GM12891 (cell line): ENCODE measurements around the gene CDIPT. TPM values are rescaled to one million over a fixed set of nuclear protein-coding genes. Genes with fewer than 3 reads are reported as not detected.
"Not testable (repeated sequence)": the region's sequence is repeated elsewhere in the genome, so short reads cannot be mapped to it uniquely, and the experiment has no call there.

Source experiments
- DNase-seq: peaks from one replicate; pipeline ENCODE4 v3.0.0; 2011; ENCODE audit warnings: low spot score; ENCODE audit not compliant: insufficient read length
- FAIRE-seq: peaks from 2 replicates; lab custom pipeline; 2011; peaks lifted over from hg19 to GRCh38; lab: Jason Lieb, UNC
- PAX5 ChIP-seq: IDR thresholded peaks from 2 replicates; pipeline ENCODE4 v1.6.1; 2011; ENCODE audit warnings: low read length, moderate library complexity, mild to moderate bottlenecking; ENCODE audit not compliant: insufficient read depth, severe bottlenecking
- POLR2A ChIP-seq: IDR thresholded peaks from 2 replicates; pipeline ENCODE4 v1.6.1; 2011; ENCODE audit warnings: low read depth, low read length, control low read depth
- POLR2AphosphoS5 ChIP-seq: IDR thresholded peaks from 2 replicates; pipeline ENCODE4 v1.6.1; 2011; ENCODE audit warnings: low read depth, low read length, control low read depth
- POU2F2 ChIP-seq: IDR thresholded peaks from 2 replicates; pipeline ENCODE4 v1.6.1; 2011; ENCODE audit warnings: low read depth, mild to moderate bottlenecking, control low read depth, low read length, moderate library complexity
- SPI1 ChIP-seq: IDR thresholded peaks from 2 replicates; pipeline ENCODE4 v1.6.1; 2011; ENCODE audit warnings: low read depth, low read length, control low read depth
- TAF1 ChIP-seq: IDR thresholded peaks from 2 replicates; pipeline ENCODE4 v1.6.1; 2011; ENCODE audit warnings: low read depth, low read length, control low read depth
- polyA plus RNA-seq: library from polyadenylated mRNA; unstranded; fragments of >200 nt; gene quantifications from one replicate; pipeline ENCODE4 v1.2.1, GENCODE V29; 2012; ENCODE audit warnings: low read depth, missing spikeins, inconsistent platforms; ENCODE audit not compliant: missing spikeins

The CDIPT gene
- polyA plus RNA-seq: 21.7 TPM

GRCh38 chr16:29862884-29863668 lies at the start of gene CDIPT:
Gene CDIPT, minus strand, starts transcription at chr16:29863226. Its CDS starts 369 bp downstream, at chr16:29862857.
- FAIRE-seq (peak; percentile 88), DNase-seq (peak; percentile 89)
- TF ChIP-seq PAX5 (no peak), POLR2A (no peak), TAF1 (peak; percentile 35; the same call in 1 of the 2 replicates), POU2F2 (no peak; the same call in 1 of the 2 replicates)

- no peak for DNase-seq
- TF ChIP-seq POU2F2 (no peak), TAF1 (no peak), SPI1 (no peak), POLR2AphosphoS5 (no peak), POLR2A (no peak), PAX5 (no peak)
- no peak for FAIRE-seq
Measured at GRCh38 chr16:29912087-29912486, 49.1 kb upstream of the CDIPT start.

GRCh38 chr16:29911676-29912010 lies 48.6 kb upstream of the CDIPT start:
- no peak for TF ChIP-seq PAX5
- TF ChIP-seq TAF1: no peak
- no peak for TF ChIP-seq POLR2A
- TF ChIP-seq SPI1: no peak
- TF ChIP-seq POU2F2: no peak
- no peak for TF ChIP-seq POLR2AphosphoS5
- FAIRE-seq: no peak
- DNase-seq: no peak

- DNase-seq (no peak), FAIRE-seq (no peak)
- no peak for TF ChIP-seq TAF1
- no peak for TF ChIP-seq PAX5
- no peak for TF ChIP-seq POLR2A
- TF ChIP-seq SPI1: no peak
- no peak for TF ChIP-seq POLR2AphosphoS5
- TF ChIP-seq POU2F2: no peak
Measured at GRCh38 chr16:29910819-29911675, 48.0 kb upstream of the CDIPT start.

GRCh38 chr16:29909851-29910250 lies 46.8 kb upstream of the CDIPT start:
- FAIRE-seq, DNase-seq: not testable (repeated sequence)

GRCh38 chr16:29909391-29909790 lies 46.4 kb upstream of the CDIPT start:
- no peak for DNase-seq
- TF ChIP-seq POLR2AphosphoS5 (no peak), TAF1 (no peak), POU2F2 (no peak), PAX5 (no peak), SPI1 (no peak), POLR2A (no peak)
- FAIRE-seq: no peak

- TF ChIP-seq PAX5: no peak
- TF ChIP-seq POLR2AphosphoS5: no peak
- no peak for TF ChIP-seq TAF1
- no peak for TF ChIP-seq POU2F2
- TF ChIP-seq SPI1: no peak
- no peak for TF ChIP-seq POLR2A
- FAIRE-seq: no peak
- DNase-seq: no peak
Measured at GRCh38 chr16:29908719-29909220, 45.7 kb upstream of the CDIPT start.

GRCh38 chr16:29907973-29908372 lies 44.9 kb upstream of the CDIPT start:
- TF ChIP-seq POLR2A (no peak), PAX5 (no peak), POLR2AphosphoS5 (no peak), TAF1 (no peak)
- DNase-seq (no peak), FAIRE-seq (no peak)

- FAIRE-seq: no peak
- TF ChIP-seq PAX5 (no peak), POU2F2 (no peak), POLR2A (no peak), TAF1 (no peak), POLR2AphosphoS5 (no peak), SPI1 (no peak)
- DNase-seq: no peak
Measured at GRCh38 chr16:29906520-29907244, 43.7 kb upstream of the CDIPT start.
